HT-29 (cell line): ENCODE data around the gene NDST4. TPM values are rescaled to one million over a fixed set of nuclear protein-coding genes. Genes with fewer than 3 reads are reported as not detected.
"Not testable (repeated sequence)": the region's sequence is repeated elsewhere in the genome, so short reads cannot be mapped to it uniquely, and the experiment has no call there.

Source experiments
- DNase-seq: peaks from one replicate; pipeline ENCODE4 v3.0.0-alpha.2; 2015; ENCODE audit warnings: low spot score
- total RNA-seq: library from RNA; depleted of rRNA; stranded (reverse); fragments of >200 nt; shearing (Covaris generic); gene quantifications from 2 replicates; pipeline ENCODE4 v1.2.3, GENCODE V29; 2014

NDST4 gene
- total RNA-seq, 1 experiment from 2014 or later, result not detected

DNA sequence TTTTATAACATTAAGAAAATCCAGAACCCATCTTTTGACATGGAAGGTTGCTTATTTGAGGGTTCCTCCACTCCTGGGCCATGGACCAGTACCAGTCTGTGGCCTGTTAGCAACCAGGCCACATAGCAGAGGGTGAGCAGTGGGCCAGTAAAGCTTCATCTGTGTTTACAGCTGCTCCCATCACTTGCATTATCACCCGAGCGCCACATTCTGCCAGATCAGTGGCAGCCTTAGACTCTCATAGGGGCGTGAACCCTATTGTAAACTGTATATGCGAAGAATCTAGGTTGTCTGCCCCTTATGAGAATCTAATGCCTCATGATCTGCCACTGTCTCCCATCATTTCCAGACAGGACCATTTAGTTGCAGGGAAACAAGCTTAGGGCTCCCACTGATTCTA, 58.6 kb downstream of the NDST4 start:
- DNase-seq, result peak; percentile 47

DNA sequence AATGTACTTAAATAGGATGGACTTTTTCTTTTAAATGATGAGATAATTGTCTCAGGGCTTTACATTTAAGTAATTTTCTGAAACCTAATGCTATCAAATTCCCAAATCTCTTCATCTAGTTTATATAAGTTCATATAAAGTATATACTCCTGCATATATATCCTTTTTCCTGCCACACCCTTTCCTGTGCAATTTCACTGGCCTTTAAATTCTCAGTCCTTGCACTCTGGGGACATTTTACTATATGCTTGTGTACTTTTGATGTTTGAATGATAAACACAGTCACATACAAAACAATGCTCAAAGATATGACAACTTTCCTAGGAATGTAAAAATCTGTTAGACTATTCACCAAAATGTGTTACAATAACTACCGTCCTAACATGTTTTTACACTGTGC, 60.1 kb downstream of the NDST4 start:
- DNase-seq, result no peak

DNA sequence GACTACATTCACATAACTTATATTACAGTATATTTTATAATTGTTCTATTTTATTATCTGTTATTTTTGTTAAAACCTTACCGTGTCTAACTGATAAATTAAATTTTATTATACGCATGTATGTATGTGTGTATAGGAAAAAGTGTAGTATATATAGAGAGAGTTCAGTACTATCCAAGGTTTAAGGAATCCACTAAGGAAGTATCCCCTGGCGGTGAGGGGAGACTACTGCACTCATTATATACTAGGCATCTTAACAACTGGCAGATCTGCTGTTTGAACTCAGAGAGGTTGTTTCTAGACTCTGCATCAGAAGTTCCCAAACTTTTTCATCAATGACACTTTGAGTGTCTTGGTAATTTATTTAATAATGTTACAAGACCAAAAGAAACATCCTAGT, 70.9 kb downstream of the NDST4 start:
- no peak for DNase-seq

DNA sequence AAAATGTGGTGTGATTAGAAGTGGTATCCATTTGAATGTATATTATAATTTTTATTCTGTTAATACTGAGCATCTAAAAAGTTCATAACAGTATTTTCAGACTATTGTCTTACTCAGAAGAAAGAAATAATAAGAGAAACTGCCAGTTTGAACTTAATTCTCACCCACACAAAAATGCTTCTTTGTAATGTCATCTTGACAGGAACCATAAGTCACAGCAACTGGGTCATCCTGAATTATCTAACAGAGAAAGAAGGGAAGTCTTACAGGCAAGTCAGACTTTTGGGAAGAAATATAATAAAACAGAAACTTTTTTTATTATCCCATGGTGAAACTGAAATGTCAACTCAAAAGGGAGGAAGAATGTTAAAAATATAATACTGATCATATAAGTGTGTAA, 83.1 kb downstream of the NDST4 start:
- no peak for DNase-seq

DNA sequence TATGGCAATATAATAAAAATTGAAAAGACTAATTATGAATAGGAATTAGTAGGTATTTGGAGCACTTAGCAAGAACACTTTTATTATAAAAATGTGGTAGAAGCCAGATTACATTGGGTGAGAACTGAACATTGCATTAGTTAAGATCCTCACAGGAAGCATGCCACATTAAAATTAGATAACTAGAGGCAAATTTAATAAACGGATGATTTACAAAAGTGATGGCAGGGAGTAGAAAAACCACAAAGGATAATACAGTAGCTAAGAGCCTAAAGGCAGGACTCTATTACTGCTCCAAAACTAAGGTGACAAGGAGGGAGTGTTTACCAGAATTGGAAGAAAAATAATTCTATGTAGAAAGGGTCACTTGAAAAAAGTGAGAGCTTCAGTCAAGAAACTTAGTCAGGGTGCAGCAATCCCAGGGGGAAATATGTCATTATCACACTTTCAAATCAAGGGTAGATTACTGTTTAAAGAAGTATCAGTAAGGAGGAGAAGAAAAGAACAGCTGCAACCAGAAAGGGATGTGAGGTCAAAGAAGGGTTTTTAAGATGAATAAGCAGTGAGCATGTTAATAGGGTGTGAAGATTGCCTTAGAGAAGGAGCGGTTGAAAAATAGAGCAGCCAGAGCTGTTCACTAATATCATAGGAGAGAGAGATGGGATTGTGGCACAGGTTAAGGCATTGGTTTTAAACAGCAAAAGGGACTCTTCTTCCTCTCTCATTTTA, 84.6 kb downstream of the NDST4 start:
- DNase-seq, result no peak

DNA sequence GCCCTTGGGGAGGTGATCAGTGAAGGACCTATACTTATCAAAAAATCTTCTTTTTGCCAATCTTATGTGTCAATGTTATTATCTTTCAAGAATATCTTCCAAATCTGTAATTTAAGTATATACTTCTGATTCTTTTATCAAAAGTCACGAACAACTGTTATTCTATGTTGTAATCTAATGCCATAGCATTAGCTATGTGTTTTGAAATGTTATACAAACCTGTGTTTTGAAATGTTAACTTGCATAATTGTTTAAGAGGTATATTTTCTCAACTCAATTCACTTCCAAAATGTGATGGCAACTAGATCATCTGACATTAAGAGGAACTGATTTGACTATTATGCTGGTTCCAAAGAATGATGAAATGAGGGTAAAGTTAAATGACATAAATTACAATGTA, 113.5 kb downstream of the NDST4 start:
- no peak for DNase-seq

DNA sequence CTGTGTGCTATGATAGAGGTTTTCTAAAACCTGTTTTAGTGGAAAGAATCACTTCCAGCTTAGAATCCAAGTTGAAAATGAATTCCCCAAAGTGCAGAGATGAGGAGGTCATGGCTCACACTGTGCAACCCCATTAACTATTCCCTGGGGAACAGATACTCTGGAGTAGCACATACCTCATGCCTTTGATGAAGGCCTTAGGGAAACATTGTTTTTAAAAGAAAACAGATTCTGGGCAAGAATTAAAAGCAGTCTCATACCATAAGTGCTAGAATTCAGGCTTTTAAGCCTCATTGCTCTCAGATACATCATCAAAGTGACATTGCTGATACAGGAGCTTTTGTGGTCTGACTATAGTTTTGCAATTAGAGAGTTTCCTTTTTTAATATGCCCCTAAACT, 115.1 kb downstream of the NDST4 start:
- no peak for DNase-seq

DNA sequence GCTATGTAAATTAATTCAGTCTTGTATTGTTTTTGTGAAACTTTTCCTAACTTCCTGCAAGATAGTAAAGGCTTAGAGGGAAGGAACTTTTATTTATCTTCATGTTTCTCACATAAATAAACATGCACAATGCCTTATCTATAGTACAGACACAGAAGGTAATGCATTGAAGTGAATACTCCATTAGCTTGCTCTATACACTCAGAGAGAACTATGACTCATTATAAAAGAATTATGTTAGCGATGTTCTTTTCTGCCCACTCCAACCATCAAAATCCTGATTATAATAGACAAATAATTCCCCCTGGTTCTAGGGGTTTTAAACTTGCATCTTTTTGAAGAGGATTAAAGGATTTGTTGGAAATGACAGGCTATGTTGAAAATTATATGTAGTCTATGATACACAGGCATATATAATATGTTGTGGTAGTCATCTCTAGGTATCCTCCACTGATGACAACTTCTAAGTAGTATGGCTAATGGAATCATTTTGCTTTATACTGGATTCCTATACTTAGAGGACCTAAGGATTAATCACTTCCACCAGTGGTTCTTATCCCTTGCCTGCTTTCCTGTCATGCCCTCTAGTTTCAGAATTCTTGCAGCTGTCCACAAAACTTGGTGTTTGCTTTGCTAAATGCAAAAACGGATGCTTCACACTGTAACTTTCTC, 115.7 kb downstream of the NDST4 start:
- peak; percentile 5 for DNase-seq

DNA sequence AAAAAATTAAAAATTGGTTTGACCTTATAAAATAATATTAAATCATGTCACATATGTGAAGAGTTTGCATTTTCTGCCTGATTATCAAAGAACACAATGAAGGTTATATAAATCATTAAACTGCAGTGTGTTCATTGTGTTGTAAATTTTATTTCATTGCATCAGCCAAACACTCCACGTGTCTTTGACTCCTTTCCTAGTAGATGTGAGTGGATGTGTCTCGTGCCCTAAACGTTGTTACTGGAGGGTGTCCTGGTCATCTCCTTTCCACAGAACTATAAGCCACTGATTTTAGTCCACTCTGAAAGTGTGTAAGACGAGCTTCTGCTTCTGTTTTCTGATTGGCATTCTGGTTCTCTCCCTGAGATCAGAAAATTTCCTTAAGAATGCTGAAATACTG, 127.3 kb downstream of the NDST4 start:
- DNase-seq, result no peak

DNA sequence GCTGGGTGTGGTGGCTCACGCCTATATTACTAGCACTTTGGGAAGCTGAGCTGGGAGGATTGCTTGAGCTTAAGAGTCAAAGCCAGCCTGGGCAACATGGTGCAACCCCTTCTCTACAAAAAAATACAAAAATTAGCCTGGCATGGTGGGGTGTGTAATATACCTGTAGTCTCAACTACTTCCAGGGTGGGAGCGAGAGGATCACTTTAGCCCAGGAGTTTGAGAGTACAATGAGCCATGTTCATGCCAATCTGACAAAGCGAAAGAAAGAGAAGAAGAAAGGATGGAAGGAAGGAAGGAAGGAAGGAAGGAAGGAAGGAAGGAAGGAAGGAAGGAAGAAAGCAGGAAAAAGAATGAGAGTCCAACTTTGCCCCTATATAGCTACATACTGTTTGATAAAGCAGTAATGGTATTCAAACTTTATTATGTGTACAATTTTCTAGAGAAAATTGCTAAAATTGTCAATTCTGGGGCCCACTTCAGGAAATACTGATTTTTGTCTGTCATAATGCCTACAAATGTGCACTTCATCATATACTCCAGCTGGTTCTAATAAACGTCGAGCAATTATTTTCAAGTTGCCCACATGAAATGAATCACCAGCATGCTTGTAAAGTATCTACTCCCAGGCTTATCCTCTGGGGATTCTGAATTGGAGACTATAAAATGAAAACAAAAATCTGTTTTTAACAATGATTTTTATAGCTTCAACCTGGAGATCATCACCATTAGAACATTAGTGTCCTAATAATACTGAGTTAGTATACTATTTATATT, 132.3 kb downstream of the NDST4 start:
- DNase-seq, result no peak

DNA sequence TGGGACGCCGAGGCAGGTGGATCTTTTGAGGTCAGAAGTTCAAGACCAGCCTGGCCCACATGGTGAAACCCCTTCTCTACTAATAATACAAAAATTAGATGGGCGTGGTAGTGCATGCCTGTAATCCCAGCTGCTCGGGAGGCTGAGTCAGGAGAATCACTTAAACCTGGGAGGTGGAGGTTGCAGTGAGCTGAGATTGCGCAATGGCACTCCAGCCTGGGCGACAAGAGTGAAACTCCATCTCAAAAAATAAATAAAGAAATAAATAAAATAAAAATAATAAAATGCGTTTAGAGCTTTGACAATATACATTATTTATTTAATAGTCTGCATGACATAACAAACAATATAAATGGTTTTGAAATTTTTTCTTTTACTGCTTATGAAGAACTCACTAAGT, 133.0 kb downstream of the NDST4 start:
- not testable (repeated sequence) for DNase-seq

DNA sequence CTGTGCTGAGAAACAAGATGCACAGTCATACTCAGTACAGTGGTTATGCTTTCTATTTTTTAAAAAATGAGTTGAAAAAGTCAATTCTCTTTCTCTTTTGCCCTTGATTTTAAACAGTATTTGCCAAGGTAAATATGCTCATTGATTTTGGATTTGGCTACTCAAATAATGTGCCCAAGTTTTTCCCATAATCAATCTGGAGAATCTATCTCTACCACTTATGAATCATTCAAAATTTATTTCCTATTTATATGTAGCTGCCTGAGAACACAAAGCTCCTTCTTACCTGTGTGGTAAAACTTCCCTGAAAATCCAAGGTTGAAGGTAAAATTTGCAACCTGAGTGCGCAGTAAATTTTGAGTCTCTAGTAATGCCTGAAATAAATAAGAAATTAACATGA, 136.5 kb downstream of the NDST4 start:
- no peak for DNase-seq

DNA sequence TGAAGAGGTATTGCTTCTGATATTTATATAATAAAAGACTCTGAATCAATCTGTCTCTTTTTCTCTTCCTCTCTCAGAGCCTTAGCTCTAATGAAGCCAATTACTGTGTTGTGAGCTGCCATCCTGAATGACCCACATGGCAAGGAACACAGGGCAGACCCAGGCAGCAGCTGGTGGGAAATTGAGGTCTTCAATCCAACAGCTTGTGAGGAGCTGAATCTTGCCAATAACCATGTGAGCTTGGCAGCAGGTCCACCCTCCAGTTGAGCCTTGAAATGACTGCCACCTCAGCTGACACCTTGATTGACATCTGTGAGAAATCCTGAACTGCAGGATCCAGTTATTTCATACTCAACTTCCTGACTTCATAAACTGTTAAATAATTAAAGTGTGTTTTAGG, 149.4 kb downstream of the NDST4 start:
- no peak for DNase-seq

DNA sequence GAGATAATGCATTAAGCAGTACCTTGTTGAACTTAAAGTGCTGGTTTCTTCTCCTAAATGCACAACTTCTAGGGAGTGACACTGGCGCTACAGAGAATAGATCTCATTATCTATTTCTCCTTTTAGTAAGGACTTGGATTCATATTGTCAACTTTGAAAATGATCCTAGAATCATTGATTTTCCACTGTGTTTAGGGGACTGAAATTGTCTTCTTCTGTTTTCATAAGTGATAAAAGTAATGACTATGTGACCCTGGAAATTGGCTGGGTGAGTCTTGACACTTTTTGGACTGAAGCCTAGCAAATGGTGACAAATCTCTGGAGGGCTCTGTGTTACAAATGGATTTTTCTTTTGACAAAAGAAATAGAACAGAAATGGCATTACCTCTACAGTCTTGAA, 167.8 kb downstream of the NDST4 start:
- no peak for DNase-seq

DNA sequence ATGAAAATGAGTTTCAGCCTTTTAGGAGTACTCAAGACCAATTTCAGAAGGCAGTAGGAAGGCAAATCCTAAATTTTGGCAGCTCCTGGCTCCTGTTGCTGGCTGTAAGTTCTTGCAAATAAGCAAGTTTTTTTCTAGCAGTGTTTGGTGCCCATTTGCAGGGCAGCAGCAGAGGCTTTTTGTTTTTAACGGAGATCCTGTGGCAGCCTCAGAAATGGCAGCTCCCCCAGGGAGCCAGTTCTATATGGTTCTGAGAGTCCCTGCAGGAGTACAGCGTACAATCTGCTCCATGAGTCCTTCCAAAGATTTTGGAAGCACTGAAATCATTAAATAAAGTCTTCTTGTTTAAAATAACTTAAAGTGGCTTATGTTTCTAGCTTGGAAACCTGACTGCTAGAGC, 171.9 kb downstream of the NDST4 start:
- DNase-seq, result no peak

DNA sequence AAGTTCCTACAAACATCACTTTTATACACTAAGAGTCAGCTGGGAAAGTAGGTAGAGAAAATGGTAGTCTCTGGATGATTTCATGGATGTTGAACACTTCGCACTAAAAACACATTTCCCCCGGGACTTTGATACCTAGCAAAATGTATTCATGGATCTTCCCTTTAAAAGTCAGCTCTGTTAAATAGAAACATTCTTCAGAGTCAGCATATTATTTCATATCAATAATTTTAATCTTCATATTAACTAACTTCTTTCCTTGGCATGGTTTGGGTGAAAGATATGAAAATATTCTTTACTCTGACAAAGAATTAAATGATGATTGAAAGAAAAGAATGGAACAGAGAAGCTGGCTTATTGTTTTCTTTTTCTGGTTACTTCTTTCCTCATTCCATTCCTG, 185.5 kb downstream of the NDST4 start:
- no peak for DNase-seq

DNA sequence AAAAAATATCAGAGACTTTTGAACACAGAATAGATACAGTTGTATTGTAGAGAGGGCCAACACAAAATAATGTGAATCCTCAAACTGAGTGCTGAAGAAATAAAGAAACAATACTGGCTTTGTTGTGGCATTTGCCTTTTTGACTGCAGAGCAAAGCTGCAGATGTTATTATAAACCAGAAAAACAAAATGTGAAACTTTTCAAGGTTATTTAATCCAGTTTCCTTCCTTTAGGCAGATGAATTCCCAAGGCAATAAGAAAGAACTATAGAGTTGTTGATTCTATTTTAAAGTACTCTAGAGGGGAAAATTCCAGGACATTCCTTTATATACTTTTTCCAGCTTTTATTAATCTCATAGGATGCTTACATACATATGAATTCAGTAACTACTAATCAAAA, 186.8 kb downstream of the NDST4 start:
- no peak for DNase-seq

DNA sequence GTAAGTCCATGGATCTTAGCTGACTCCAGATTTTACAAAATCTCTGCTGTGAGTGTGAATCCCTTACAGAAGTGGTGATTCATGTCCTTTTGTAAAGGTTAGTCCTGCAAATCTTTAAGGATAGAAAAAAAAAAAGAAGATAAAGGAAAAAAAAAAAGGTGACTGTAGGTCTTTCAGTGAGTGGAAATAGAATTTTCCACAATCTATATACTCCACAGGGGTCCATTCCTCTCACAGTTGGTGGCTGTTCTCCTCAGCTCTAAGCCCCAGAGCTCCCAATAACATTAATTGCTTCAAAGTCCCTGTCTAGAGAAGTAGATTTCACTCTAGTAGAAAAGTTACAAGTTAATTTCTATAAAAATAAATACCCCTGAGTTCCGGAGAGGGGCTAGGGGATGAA, 189.1 kb downstream of the NDST4 start:
- no peak for DNase-seq

DNA sequence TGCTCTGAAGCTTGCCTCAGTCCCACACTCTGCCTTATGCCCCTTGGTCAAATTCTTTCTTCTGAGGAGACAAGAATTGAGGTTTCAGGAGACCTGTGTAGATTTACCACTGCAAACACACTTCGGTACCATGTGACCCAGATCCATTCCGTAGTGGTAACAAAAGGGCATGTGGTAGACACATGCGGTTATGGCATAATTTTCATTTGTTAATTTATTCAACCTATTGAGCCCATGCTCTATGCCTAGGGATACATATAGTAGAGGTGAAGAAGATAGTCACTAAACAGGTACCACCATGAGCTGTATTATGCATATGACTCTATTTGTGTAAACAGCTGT, 190.9 kb downstream of the NDST4 start:
- no peak for DNase-seq

DNA sequence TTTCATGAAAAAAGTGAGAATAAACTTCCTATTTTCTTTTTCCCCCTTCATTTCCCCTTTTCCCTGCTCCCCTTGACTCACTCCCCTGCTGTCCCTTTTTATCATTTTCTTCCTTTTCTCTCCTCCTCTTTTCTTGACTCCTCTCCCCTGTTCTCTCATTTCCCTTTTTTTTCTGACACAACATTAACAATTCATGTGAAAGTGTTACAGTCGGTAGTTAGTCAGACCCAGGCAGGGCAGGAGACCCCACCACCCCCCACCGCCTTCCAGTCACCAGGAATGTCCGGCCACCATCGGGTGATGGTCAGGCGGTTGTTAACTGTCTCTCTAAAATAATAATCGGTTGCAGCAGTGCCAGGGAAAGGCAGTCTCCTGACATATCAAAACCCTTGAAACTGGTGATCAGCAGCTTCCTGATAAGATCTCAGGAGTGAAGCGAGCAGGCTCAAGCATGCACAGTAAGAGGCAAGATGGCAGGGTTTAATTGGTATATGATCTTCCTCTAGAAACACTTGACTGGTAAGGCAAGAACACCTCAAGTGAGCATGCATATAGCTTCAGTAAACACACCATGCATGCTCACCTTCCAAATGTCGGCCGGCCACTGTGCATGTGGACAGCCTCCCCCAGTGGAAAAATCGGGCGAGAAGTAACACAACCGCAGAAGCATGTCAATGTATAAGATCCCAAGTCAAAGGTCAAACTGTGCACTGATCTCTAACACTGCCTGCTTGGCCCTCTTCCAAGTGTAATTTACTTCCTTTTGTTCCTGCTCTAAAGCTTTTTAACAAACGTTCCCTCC, 191.4 kb downstream of the NDST4 start:
- peak; percentile 1 for DNase-seq

DNA sequence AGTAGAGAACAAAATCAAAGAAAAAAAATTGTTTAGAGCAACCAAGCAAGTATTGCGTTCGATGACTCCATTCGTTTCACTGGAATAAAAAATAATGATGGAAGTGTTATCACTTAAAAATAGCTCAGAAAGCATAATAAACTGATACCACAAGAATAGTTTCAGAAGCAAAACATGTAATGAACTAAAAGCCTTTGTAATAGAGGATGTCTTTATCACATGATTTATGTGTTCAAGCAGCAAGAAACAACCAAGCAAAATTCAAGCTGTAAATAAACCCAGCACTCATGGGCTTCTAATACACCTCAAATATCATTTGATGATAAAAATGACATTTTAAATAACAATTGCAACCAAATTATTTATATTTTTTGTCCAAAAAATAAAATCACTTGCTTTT, 192.2 kb downstream of the NDST4 start:
- DNase-seq, result no peak

DNA sequence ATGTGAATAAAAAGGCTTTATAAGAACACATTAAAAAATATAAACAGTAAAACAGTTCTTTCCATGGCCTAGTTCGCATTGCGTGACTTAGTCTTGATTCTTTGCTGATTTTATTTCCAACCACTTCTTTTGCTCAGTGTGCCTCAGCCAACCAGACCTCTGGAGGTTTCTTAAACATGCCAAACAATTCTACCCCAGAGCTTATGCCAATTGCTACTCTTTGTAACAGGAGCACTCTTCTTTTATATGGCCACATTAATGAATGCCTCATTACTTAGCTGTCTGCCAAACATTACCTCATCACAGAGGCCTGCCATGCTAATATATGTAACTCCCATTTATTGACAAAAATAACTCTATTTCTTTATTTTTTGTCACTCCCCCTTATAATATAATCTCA, 202.3 kb downstream of the NDST4 start:
- DNase-seq, result no peak
